HG03354 (cell line): Measurements from ENCODE around the gene CDH4.

Experiments used
- ATAC-seq: cut with Tn5 transposase; IDR thresholded peaks from one replicate; pipeline ENCODE4 v1.9.1; 2021; ENCODE audit warnings: mild to moderate bottlenecking; ENCODE audit not compliant: unreplicated experiment, poor library complexity, severe bottlenecking

CDH4 gene

DNA sequence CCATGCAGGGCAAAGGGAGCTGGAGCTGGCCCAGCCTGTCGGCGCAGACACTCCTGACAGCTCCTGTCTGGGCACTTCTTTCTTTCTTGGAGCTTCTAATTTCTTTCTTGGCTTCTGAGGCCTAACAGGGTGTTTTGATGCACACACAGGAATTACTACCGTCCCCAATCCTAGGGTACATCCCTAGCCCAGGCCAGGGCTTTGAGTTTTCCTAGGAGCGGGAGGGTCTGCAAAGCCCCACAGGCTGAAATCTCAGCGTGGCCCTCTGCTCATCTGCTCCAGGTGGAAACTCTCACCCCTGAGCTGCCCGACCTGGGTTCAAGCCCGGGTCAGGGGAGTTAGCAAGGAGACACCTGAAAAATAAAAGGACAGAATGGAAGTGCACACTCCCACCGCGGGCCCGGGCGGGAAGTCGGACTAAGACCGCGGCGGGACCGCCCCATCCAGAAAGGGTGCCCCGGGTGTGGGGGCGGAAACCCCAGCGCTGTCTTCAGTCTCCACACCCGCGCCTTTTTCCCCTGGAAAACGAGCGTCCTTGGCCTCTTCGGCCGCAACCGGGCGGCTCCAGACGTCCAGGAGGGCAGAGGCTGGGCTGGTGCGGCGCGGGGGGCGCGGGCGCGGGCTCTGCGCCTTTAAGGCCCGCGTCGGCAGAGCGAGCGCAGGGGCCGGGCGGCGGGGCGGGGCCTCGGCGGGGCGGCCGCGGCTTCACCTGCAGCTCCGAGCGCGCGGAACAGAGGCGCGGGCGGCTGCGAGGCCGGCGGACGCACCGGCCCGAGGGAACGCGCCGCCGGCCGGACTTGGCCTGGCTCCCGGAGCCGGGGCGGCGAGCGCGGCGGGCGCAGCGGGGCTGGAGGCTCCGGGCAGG, at the start of gene CDH4:
Gene CDH4 (plus strand): TSS at position 733 of the 865 bp plus-strand sequence.
- ATAC-seq, result no peak

DNA sequence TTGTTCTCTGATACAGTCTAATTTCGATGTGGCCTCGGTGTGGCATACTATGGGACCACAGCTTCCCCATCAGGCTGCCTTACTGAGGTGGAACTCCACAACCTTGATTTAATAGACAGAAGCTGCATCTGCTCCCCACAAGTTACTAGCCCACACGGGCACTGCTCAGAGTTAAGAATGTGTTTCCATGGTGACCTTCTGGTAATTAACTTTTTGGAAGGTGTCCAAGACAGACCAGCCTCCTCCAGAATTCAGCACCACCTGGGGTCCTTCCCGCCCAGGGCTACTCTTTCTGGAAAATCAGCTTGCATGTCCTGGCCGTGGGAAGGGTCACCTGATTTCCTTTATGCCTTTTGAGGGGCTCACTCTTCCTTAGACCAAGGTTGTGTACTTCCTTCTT, 48.7 kb upstream of the CDH4 start:
- no peak for ATAC-seq

DNA sequence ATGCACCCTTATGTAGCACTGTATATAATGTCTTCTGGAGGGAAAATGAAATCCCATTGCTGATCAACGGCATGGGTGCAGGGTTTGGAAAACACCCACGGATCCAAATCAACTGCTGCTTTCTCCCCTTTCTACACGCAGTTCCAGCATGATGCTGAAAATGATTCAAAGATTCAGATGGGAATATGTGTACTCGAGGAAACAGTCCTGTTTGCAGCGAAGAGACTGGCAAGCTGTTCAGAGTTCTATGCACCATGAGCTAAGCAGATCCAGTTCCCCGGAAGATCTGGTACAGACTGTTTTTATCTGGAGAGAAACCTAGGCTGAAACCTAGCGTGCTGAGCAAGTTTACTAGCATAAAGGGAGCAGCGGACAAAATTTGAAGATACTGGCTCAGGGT, 47.9 kb upstream of the CDH4 start:
- ATAC-seq, result no peak

DNA sequence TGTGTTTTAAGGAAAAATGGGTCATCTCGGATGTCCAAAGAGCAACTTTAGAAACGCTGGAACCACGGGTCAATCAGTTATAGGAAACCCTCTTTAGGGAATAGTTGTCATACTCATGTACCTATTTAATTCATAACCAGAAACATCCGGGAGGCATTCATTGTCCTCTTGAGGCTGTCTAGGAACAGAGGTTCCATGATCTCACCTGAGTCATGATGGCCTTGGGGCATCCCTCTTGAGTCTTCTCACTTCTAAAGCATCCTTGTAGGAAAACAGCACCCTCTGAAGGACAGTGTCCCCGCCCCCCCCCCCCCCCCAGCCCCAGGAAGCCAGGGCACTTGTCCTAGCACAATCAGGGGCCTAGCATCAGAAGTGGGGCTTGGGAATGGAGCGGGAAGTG, 46.3 kb upstream of the CDH4 start:
- ATAC-seq, result no peak

DNA sequence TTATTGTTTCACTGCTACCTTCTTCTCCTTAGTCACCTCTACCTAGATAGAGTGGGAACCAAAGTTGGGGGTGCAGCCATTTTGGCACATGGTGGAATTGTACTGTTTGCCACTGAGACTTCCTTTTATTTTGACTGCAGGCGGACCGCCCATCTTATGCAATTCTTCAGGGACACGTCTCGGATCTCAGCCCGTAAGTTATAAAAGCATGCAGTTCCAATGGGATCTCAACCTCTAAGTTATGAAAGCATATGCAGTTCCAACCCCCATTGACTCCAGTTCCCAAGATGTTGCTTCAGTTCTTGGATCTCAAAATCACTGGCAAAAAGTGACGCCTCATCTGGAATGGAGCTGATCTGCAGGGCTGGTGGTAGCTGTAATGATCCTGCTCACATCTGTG, 41.2 kb upstream of the CDH4 start:
- no peak for ATAC-seq

DNA sequence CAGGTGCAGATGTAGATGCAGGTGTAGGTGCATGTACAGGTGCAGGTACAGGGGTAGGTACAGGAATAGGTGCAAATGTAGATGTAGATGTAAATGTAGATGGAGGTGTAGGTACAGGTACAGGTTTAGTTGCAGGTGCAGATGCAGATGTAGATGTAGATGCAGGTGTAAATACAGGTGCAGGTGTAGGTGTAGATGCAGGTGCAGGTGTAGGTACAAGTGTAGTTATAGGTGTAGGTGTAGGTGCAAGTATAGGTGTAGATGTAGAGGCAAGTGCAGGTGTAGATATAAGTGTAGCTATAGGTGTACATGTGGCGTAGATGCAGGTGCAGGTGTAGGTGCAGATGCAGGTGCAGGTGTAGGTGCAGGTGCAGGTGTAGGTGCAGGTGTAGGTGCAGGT, 34.2 kb upstream of the CDH4 start:
- ATAC-seq, result no peak

DNA sequence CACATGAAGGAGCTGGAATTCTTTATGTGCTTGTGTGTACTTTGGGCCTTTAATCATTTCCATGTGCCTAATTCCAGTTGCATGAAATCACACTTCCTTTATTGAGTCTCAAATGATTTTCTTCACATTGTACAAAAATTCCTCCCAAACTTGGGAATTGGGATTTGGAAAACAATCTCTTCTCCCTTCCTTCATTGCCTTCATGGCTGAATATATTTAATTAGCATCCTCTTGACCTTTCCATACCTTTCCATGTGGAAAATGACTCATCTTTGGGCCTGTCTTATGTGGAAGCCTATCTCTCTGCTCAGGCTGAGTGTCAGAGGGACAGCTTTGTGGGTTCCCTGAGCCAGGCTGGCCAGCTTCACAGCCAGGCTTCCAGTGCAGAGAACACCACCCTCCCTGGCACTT, 33.0 kb upstream of the CDH4 start:
- ATAC-seq, result no peak

DNA sequence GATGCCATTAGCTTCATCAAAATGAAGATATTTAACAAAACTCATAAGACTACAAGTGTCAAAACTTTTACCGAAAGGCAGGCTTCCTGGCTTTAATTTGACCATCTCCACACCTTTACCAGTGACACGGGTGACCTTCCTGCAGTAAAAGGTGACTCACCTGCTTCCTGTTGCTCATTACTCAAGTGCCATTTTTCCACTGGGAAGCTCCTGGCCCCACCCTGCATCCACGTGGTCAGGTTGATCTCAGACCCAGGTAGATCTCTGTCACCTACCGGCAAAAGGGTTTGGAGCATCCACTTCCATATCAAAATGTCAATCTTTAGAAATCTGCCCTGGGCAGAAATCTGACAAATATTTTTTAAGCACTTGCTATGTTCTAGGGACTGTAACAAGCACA, 31.9 kb upstream of the CDH4 start:
- ATAC-seq, result no peak

DNA sequence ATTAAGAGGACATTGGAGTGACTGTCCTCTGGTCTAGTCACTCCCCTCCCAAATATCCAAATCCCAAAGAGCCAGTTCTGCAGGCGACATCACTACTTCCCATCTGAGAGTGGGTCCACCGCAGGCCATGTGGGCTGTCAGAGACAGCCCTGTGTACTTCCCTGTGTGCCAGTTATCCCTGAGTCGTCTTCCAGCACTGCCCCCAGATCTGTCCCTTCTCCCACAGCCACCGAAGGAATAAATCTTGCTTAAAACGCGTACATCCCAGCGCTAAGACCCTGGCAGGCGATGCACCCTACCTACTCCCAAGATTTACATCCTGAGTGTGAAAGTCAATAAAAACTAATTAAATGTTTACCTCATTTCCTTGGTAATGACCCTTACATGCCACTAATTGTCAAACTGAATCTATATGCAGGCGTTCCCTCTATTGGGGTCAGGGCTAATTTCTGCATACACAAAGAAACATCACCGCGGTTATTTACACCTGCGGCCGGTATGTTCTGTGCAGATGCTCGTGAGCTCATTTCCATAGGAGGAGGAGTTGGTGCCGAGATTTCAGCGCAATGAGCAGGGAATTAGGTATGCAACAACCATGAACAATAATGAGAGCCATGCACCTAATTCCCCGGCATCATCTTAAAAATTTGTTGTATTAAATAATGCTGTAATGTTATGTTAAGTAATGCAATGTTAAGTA, 31.3 kb upstream of the CDH4 start:
- no peak for ATAC-seq

DNA sequence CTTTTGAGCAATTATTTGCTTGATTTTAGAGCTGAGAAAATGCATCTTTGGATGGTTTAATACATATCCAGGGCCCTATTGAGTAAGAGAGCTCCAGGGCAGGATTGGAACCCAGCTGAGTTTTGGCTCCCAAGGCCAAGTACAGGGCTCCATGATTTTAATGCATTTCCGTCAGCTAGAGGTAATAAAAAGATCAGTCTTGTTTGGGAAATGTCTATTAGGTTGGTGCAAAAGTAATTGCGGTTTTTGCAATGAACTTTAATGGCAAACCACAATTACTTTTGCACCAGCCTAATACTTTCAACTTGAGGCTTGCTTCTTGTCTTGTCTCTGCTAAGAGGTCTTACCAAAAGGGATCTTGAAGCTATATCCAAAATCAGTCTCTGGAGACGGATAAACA, 29.4 kb upstream of the CDH4 start:
- ATAC-seq, result no peak

DNA sequence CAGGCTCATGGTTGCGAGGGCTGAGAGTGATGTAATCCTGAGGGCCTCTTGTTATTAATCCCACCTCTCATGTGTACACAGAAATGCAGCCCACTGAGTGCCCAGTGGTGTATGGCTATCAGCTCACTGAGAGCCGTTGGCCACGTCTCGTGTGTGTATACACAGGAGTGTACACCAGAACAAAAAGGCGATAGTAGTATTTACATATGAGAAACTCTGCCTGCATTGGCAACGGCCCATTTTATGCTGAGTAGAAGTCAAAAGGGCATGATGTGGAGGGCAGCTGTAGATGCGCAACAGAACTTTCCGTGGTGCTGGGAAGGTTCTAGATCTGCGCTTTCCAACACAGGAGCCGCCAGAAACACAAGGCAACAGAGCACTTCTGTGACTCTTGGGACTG, 28.9 kb upstream of the CDH4 start:
- ATAC-seq, result no peak

DNA sequence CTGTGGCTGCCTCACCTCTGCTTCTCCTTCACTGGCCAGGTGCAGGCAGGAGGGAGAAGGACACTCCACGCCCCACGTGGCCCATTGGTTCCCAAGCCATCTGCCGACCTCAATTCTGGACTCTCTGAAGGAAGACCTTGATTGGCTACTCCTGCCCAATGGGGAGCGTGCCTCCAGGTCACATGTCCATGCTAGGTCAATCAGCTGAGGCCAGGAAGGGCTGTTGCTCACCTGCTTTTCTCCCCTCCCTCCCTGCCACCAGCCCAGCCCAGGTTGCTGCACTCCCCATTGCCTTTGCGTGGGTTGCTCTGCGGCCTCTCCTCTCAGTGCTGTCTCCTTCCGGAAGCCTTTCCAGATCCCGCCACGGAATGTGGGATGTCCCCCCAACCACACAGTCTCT, 21.9 kb upstream of the CDH4 start:
- ATAC-seq, result no peak

DNA sequence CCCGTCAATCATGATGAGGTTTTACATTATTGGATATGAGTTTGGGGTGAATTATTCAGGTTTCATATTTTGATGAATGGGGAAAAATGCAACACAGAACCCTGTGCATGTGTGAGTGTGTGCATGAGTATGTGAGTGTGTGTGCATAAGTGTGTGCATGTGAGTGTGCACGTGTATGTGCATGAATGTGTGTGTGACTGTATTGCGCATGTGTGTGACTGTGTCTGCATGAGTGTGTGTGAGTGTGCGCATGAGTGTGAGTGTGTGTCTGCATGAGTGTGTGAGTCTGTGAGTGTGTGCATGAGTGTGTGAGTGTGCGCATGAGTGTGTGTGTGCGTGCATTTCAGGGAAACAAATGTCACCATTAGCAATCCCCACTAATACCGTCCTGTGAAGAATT, 18.5 kb upstream of the CDH4 start:
- ATAC-seq, result no peak

DNA sequence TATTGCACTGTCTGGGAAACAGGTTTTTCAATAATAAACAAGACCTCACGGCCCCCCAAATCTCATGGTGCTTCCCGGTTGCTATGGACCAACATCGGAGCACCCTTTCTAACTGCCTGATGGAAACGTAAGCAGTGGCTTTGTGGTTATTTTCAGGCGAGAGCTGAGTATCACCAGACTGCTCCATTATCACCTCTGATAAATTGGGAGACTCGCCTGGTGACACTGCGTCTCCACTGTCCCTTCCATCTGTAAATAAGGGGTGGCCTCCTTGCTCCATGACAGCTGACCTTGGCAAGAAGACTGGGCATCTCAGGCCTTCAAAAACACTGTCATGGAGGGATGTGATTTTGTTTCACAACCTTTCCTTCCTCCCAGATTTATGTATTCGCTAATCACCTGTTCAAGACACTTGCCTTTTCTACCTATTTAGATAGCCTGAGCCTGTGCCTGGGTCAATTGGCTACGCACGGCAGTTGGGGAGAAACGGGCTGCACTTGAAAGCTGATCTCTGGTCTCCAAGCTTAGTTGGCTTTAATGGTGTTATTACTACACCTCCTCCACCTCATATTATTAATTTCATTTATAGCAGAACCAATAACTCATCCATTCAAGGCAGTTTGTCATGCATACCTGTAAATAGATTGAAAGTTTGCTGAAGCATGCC, 17.7 kb upstream of the CDH4 start:
- no peak for ATAC-seq

DNA sequence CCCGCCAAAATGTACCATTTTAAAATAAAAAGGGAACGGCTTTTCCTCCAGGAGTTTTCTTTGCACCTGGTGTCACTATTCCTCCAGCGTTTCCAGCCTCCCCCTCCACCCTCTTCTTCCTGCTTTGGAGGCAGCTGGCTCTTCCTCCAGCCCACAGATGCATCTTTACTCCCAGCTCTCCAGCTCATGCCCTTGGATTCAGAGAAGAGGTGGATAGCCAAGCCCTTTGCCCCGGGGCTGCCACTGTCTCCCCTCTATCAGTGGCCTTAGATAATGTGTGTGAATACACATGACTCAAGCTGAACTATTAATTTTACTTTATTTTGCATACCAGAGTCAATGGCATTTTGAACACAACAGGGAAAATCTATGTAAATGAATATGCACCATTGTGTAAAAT, 15.3 kb upstream of the CDH4 start:
- no peak for ATAC-seq

DNA sequence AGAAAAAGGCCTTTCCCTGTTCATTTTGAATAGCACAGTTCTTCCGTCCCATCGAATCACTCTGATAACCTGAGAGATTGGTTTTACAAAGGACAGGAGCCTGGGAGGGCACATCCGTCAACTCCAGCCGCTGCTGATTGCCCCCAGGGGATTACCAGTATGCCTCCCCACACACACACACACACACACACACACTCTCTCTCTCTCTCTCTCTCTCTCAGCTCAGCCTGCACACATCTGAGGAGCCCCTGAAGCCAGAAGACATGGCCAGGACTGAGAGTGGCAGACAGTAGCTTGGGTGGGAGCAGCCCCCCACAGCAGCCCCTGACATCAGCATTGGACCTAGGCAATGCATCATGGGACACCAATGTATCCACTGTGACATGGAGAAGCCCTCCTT, 13.2 kb upstream of the CDH4 start:
- no peak for ATAC-seq

DNA sequence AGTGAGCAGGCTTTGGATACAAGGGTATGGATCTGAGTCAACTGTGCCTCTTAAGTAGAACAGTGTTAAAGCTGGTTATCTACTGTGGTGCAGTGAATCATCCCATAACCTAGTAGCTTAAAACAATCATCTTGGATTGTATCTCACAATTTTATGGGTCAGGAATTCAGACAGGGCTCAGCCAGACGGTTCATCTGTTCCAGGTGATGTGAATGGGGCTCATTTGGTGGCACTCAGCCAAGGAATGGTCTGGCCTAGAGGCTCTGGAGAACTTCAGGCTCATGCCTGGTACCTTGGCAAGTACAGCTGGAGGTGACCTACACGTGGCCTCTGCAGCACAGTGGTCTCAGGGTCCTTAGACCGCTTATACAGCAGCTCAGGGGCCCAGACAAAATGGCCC, 11.2 kb upstream of the CDH4 start:
- no peak for ATAC-seq

DNA sequence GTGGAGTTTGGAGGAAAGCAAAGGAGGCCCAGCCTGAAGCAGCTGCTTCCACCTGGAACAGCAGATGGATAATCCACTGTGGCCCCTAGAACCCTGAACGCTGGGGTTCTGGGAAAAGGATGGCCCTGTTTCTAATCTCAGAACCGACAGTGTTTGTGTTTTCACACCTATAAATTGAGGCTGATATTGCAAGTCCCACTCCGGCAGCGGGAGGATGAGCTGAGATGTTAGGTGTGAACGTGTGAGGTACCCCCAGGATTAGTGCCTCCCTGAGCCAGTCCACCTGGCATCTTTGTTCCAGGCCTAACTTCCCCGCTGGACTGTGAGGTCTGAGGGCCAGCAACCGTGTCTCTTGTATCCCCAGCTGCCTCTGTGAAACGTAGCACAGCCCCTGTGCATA, 7.8 kb upstream of the CDH4 start:
- ATAC-seq, result no peak

DNA sequence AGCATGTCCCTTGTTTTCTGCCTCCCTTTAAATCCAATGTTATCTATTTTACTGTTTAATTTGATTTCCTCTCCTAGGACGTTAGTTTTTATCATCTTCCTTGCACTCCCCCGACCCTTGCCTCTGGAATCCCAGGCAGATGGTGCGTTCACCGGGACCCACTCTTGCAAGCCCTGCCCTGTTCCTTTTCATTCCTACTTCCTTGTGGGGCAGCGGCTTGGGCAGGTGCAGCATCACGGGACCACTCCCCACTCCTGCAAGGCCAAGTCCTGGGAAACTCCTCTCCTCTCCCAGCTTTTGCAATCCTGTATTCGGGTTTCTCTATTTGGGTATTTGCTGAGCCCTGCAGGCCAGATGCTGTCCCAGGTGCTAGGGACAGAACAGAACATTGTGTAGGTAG, 5.8 kb upstream of the CDH4 start:
- no peak for ATAC-seq

DNA sequence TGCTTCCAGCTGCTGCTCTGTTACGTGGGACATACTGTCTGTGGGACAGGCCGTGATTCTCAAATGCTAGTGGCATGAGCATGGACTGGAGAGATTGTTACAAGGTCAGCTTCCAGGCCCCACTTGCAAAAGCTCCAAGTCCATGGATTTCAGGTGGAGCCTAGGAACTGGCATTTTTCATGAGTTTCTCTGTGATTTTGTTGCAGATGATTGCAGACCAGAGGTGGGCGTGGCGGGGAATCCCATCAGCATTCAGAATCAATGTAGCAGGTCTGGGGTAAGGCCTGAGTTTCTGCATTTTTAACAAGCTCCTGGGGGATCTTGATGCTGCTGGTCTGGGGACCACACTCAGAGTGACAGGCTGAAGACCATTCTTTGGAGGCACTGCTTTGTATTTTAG, 2.4 kb upstream of the CDH4 start:
- ATAC-seq, result no peak
